Stimulated activated naive B cell treated with anti-CD40 and anti-IgM and Interleukin-4, amounts not matched to agents 10 μg/mL and 1 μg/mL and 100 μg/mL, for 72 hours (primary cell): ENCODE measurements around the gene MORN2.

Experiments
- ATAC-seq, 2 donors: fragments of 150-1000 bp; cut with Tn5 transposase; replicated peaks; 2 replicates each; pipeline ENCODE4 v1.10.0; 2021; ENCODE audit warnings: moderate library complexity in 1 of 2
- DNase-seq: peaks from one replicate; pipeline ENCODE4 v3.0.0; 2021
- H3K27ac Mint-ChIP-seq: one replicate; pipeline ENCODE4 v1.8.0; 2022; ENCODE audit warnings: mild to moderate bottlenecking, mixed read lengths
- H3K27me3 Mint-ChIP-seq, 2 donors: one replicate each; pipeline ENCODE4 v1.8.0; 2022; ENCODE audit warnings: mixed read lengths in 2 of 2
- H3K36me3 Mint-ChIP-seq, 2 donors: one replicate each; pipeline ENCODE4 v1.8.0; 2022; ENCODE audit warnings: mixed read lengths in 2 of 2, mild to moderate bottlenecking in 1 of 2
- H3K4me1 Mint-ChIP-seq, 2 donors: one replicate each; pipeline ENCODE4 v1.8.0; 2022; ENCODE audit warnings: mixed read lengths in 2 of 2, mild to moderate bottlenecking in 1 of 2
- H3K4me3 Mint-ChIP-seq, 2 donors: one replicate each; pipeline ENCODE4 v1.8.0; 2022; ENCODE audit warnings: mild to moderate bottlenecking in 2 of 2, mixed read lengths in 2 of 2, moderate library complexity in 1 of 2
- H3K9me3 Mint-ChIP-seq, 2 donors: one replicate each; pipeline ENCODE4 v1.8.0; 2022; ENCODE audit warnings: mixed read lengths in 2 of 2, mild to moderate bottlenecking in 1 of 2

Gene MORN2

DNA sequence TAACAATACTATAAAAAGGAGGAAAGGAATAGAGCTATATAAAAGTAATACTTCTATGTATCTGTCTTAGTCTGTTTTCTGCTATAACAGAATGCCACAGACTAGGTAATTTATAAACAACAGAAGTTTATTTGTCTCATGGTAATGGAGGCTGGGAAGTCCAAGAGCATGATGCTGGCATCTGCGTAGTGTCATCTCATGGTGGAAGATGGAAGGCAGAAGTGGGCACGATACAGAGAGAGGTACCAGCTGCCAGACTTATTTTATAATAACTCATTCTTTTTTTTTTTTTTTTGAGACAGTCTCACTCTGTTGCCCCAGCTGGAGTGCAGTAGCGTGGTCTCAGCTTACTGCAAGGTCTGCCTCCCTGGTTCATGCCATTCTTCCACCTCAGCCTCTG, 4.3 kb upstream of the MORN2 start:
- Mint-ChIP-seq H3K4me1 (peaks cover 15 to 17% of the 10 kb centered on the region in 2 donors), H3K27me3 (no peaks in the 10 kb centered on the region), H3K4me3 (no peak overlapping the region), H3K9me3 (peaks cover 7 to 9% of the 10 kb centered on the region in 2 donors), H3K27ac (no peak overlapping the region), H3K36me3 (peaks cover 32 to 54% of the 10 kb centered on the region in 2 donors)
- DNase-seq (no peak), ATAC-seq (no peak)

GRCh38 chr2:38873763-38874162, 2.0 kb upstream of the MORN2 start:
- H3K4me3 Mint-ChIP-seq: no peak overlapping the region
- no peak overlapping the region for H3K27ac Mint-ChIP-seq

GRCh38 chr2:38875227-38875575, 575 bp upstream of the MORN2 start:
- Mint-ChIP-seq H3K36me3 (peaks cover 22 to 29% of the 10 kb centered on the region in 2 donors), H3K4me1 (peaks cover 15 to 20% of the 10 kb centered on the region in 2 donors)
- ATAC-seq: peak; percentile 6 to 10

More at GRCh38 chr2:38873763-38874162, 2.0 kb upstream of the MORN2 start:
- Mint-ChIP-seq H3K27me3 (no peaks in the 10 kb centered on the region), H3K9me3 (peaks cover 7 to 9% of the 10 kb centered on the region in 2 donors), H3K36me3 (peaks cover 27 to 41% of the 10 kb centered on the region in 2 donors), H3K4me1 (peaks cover 17 to 20% of the 10 kb centered on the region in 2 donors)
- no peak for DNase-seq
- ATAC-seq: no peak

GRCh38 chr2:38876407-38876806, 631 bp downstream of the MORN2 start:
- peaks cover 15 to 20% of the 10 kb centered on the region in 2 donors for H3K4me1 Mint-ChIP-seq
- peak overlapping the region; percentile 95 to 97 for H3K4me3 Mint-ChIP-seq
- ATAC-seq (no peak), DNase-seq (no peak)
- H3K27ac Mint-ChIP-seq: peak overlapping the region; percentile 98
- H3K36me3 Mint-ChIP-seq: peaks cover 19 to 25% of the 10 kb centered on the region in 2 donors
- H3K9me3 Mint-ChIP-seq: peaks cover 0 to under 1% of the 10 kb centered on the region in 2 donors
- no peaks in the 10 kb centered on the region for H3K27me3 Mint-ChIP-seq

More at GRCh38 chr2:38875227-38875575, 575 bp upstream of the MORN2 start:
- peak overlapping the region; percentile 95 to 97 for H3K4me3 Mint-ChIP-seq
- DNase-seq: no peak
- peaks cover 1 to 3% of the 10 kb centered on the region in 2 donors for H3K9me3 Mint-ChIP-seq
- peak overlapping the region; percentile 98 for H3K27ac Mint-ChIP-seq
- H3K27me3 Mint-ChIP-seq: no peaks in the 10 kb centered on the region

- H3K9me3 Mint-ChIP-seq: no peaks in the 10 kb centered on the region
- H3K27me3 Mint-ChIP-seq: no peaks in the 10 kb centered on the region
- peaks cover 3 to 7% of the 10 kb centered on the region in 2 donors for H3K4me1 Mint-ChIP-seq
- no peak overlapping the region for H3K4me3 Mint-ChIP-seq
- no peak for DNase-seq
- H3K36me3 Mint-ChIP-seq: no peaks in the 10 kb centered on the region
- H3K27ac Mint-ChIP-seq: no peak overlapping the region
- no peak for ATAC-seq
Measured at GRCh38 chr2:38886063-38886462, 10.3 kb downstream of the MORN2 start.

DNA sequence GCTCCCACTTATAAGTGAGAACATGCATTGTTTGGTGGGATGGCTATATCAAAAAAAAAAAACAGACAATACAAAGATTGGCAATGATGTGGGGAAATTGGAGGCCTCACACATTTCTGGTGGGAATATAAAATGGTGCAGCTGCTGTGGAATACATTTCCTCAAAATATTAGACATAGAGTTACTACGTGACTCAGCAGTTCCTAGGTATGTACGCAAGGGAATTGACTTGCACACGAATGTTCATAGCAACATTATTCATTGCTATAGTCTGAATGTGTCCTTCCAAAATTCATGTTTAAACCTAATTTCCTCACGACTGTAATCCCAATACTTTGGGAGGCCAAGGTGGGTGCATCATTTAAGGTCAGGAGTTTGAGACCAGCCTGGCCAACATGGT, 11.6 kb downstream of the MORN2 start:
- Mint-ChIP-seq H3K36me3 (no peaks in the 10 kb centered on the region), H3K4me1 (peaks cover 3 to 7% of the 10 kb centered on the region in 2 donors), H3K4me3 (no peak overlapping the region), H3K27ac (no peak overlapping the region), H3K9me3 (no peaks in the 10 kb centered on the region), H3K27me3 (no peaks in the 10 kb centered on the region)
- DNase-seq (no peak), ATAC-seq (no peak)

GRCh38 chr2:38887902-38888554, 12.3 kb downstream of the MORN2 start:
- DNase-seq: no peak
- no peaks in the 10 kb centered on the region for H3K36me3 Mint-ChIP-seq
- peaks cover 5 to 14% of the 10 kb centered on the region in 2 donors for H3K4me1 Mint-ChIP-seq
- no peak overlapping the region for H3K27ac Mint-ChIP-seq
- no peak overlapping the region for H3K4me3 Mint-ChIP-seq
- H3K9me3 Mint-ChIP-seq: no peaks in the 10 kb centered on the region
- H3K27me3 Mint-ChIP-seq: no peaks in the 10 kb centered on the region
- ATAC-seq: no peak

- no peaks in the 10 kb centered on the region for H3K9me3 Mint-ChIP-seq
- DNase-seq (no peak), ATAC-seq (no peak)
- H3K27ac Mint-ChIP-seq: no peak overlapping the region
- no peaks in the 10 kb centered on the region for H3K36me3 Mint-ChIP-seq
- no peak overlapping the region for H3K4me3 Mint-ChIP-seq
- H3K27me3 Mint-ChIP-seq: no peaks in the 10 kb centered on the region
- H3K4me1 Mint-ChIP-seq: peaks cover 5 to 15% of the 10 kb centered on the region in 2 donors
Measured at GRCh38 chr2:38889045-38889444, 13.3 kb downstream of the MORN2 start.

DNA sequence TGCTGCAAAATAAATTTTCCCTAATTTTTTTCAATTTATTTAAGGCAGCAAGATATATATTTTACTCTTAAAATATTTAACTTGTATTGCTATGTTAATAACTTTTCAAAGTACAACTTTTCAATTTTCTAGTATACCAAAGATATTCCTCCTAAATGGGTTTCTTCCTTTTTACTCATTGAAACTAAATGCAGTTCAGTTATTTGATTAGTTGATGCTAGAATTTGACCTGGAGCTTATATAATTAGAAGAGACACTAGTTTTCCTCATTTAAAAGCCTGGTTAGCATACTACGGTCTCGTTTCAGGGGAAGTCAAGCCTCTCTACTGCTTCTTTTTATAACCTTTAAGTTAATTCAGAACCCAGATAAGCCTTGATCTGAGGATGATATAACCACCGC, 13.8 kb downstream of the MORN2 start, which contains the start of gene ARHGEF33:
Gene ARHGEF33, plus strand, starts transcription at position 301 of the 400 bp plus-strand sequence. CDS start 29,573 bp downstream, outside the sequence.
- Mint-ChIP-seq H3K4me3 (no peak within 1 kb of the TSS), H3K27ac (no peak within 1 kb of the TSS), H3K27me3 (no peaks in the 10 kb centered on the region), H3K4me1 (peaks cover 5 to 15% of the 10 kb centered on the region in 2 donors), H3K36me3 (no peaks in the 10 kb centered on the region), H3K9me3 (no peaks in the 10 kb centered on the region)
- ATAC-seq (no peak), DNase-seq (no peak)

GRCh38 chr2:38892819-38893218, 17.0 kb downstream of the MORN2 start:
- Mint-ChIP-seq H3K9me3 (no peaks in the 10 kb centered on the region), H3K4me3 (no peak overlapping the region), H3K4me1 (peaks cover 2 to 8% of the 10 kb centered on the region in 2 donors), H3K27ac (no peak overlapping the region), H3K36me3 (peaks cover 0 to 2% of the 10 kb centered on the region in 2 donors), H3K27me3 (peaks cover 0 to 3% of the 10 kb centered on the region in 2 donors)
- ATAC-seq (peak; percentile 22 to 49), DNase-seq (no peak)

GRCh38 chr2:38898256-38898655, 22.5 kb downstream of the MORN2 start:
- Mint-ChIP-seq H3K9me3 (no peaks in the 10 kb centered on the region), H3K27ac (no peak overlapping the region), H3K4me3 (no peak overlapping the region), H3K4me1 (no peaks in the 10 kb centered on the region), H3K27me3 (peaks cover 0 to 6% of the 10 kb centered on the region in 2 donors), H3K36me3 (peaks cover 0 to 2% of the 10 kb centered on the region in 2 donors)
- no peak for DNase-seq
- no peak for ATAC-seq

DNA sequence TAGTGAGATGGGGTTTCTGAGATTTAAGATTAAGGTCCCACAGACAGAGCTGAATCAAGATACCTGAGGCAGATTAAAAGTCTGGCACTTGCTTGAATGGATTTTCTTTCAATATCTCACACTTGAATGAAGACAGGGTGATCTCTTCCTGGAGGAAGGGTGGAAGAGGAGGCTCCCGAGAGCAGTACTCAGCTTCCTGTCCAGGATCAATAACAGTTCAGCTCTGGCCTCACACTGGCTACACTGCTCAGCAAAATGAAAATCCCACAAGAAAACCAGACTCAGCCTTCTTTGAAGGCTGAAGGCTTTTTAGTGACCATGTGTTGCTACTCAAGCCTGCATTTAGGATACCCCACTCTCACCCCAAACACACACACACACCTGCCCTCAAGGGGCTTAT, 24.9 kb downstream of the MORN2 start:
- ATAC-seq: no peak
- no peaks in the 10 kb centered on the region for H3K9me3 Mint-ChIP-seq
- H3K4me3 Mint-ChIP-seq: no peak overlapping the region

GRCh38 chr2:38905251-38905650, 29.5 kb downstream of the MORN2 start:
- Mint-ChIP-seq H3K4me1 (peaks cover 5 to 12% of the 10 kb centered on the region in 2 donors), H3K27me3 (no peaks in the 10 kb centered on the region), H3K36me3 (no peaks in the 10 kb centered on the region), H3K27ac (no peak overlapping the region), H3K4me3 (no peak overlapping the region), H3K9me3 (no peaks in the 10 kb centered on the region)
- ATAC-seq: peak in 1 of 2 donors; percentile 32
- no peak for DNase-seq

More for the DNA sequence above, 24.9 kb downstream of the MORN2 start:
- DNase-seq: no peak
- H3K27me3 Mint-ChIP-seq: peaks cover 0 to 6% of the 10 kb centered on the region in 2 donors
- no peaks in the 10 kb centered on the region for H3K4me1 Mint-ChIP-seq
- no peak overlapping the region for H3K27ac Mint-ChIP-seq
- peaks cover 0 to 2% of the 10 kb centered on the region in 2 donors for H3K36me3 Mint-ChIP-seq

DNA sequence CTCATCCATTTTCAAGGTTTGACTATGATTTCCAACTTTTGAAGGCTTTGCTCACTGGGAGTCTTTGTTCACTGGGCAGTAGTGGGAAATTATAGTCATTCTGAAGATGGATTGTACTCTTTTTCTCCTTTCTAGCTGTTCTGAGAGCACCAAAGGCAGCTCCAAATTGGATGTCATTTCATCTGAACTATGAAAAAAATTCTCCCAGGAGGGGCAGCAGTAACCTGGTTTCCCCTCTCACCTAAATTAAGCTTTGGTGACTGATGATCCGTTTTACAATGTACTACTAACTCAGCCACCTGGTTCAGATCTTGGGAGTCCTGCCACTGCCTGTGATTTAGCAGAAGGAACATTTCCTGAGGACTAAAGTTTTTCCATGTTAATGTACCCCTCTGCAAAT, 31.5 kb downstream of the MORN2 start:
- H3K4me1 Mint-ChIP-seq: peaks cover 5 to 12% of the 10 kb centered on the region in 2 donors
- H3K9me3 Mint-ChIP-seq: no peaks in the 10 kb centered on the region
- H3K36me3 Mint-ChIP-seq: no peaks in the 10 kb centered on the region
- DNase-seq (no peak), ATAC-seq (no peak)
- H3K27ac Mint-ChIP-seq: no peak overlapping the region
- H3K27me3 Mint-ChIP-seq: no peaks in the 10 kb centered on the region
- H3K4me3 Mint-ChIP-seq: no peak overlapping the region
